BE2C (cell line): ENCODE measurements around the gene ABI3BP.

Source experiments
- DNase-seq: peaks from one replicate; pipeline ENCODE4 v3.0.0-alpha.2; 2020
- H3K27me3 ChIP-seq: fragments of 250-450 bp; sonication (Bioruptor Pico); 2 replicates; pipeline ENCODE4 v1.5.1; 2020; ENCODE audit warnings: mild to moderate bottlenecking
- H3K36me3 ChIP-seq: fragments of 250-450 bp; sonication (Bioruptor Pico); 2 replicates; pipeline ENCODE4 v1.5.1; 2020; ENCODE audit warnings: mild to moderate bottlenecking
- H3K4me1 ChIP-seq: fragments of 250-450 bp; sonication (Bioruptor Pico); 2 replicates; pipeline ENCODE4 v1.5.1; 2020
- H3K4me3 ChIP-seq: 2 replicates; pipeline ENCODE4 v1.5.1; 2011; ENCODE audit warnings: low read depth, low read length
- H3K9me3 ChIP-seq: fragments of 250-450 bp; sonication (Bioruptor Pico); 2 replicates; pipeline ENCODE4 v1.5.1; 2020
- CTCF ChIP-seq: IDR thresholded peaks from 2 replicates; pipeline ENCODE4 v1.5.1; 2012; ENCODE audit warnings: mild to moderate bottlenecking, low read depth, low read length

Gene ABI3BP

GRCh38 chr3:100776746-100777145 lies 216.5 kb downstream of the ABI3BP start:
- Histone ChIP-seq H3K27me3 (no peaks in the 10 kb centered on the region), H3K36me3 (no peaks in the 10 kb centered on the region), H3K4me3 (no peak overlapping the region), H3K4me1 (no peaks in the 10 kb centered on the region), H3K9me3 (no peaks in the 10 kb centered on the region)
- DNase-seq, result no peak
- no peak for TF ChIP-seq CTCF

- TF ChIP-seq CTCF, result no peak
- H3K4me1 ChIP-seq, result no peaks in the 10 kb centered on the region
- no peaks in the 10 kb centered on the region for H3K36me3 ChIP-seq
- H3K9me3 ChIP-seq, result no peaks in the 10 kb centered on the region
- H3K27me3 ChIP-seq, result no peaks in the 10 kb centered on the region
- DNase-seq, result no peak
- no peak overlapping the region for H3K4me3 ChIP-seq
These were observed 217.0 kb downstream of the ABI3BP start for GRCh38 chr3:100776097-100776729.

- H3K9me3 ChIP-seq, result no peaks in the 10 kb centered on the region
- no peaks in the 10 kb centered on the region for H3K27me3 ChIP-seq
- H3K36me3 ChIP-seq, result no peaks in the 10 kb centered on the region
- TF ChIP-seq CTCF, result no peak
- no peaks in the 10 kb centered on the region for H3K4me1 ChIP-seq
- DNase-seq, result no peak
- no peak overlapping the region for H3K4me3 ChIP-seq
These were observed 217.6 kb downstream of the ABI3BP start for GRCh38 chr3:100775669-100776068.

GRCh38 chr3:100775226-100775625 lies 218.0 kb downstream of the ABI3BP start:
- Histone ChIP-seq H3K4me3 (no peak overlapping the region), H3K4me1 (no peaks in the 10 kb centered on the region), H3K9me3 (no peaks in the 10 kb centered on the region), H3K36me3 (no peaks in the 10 kb centered on the region), H3K27me3 (no peaks in the 10 kb centered on the region)
- no peak for DNase-seq
- no peak for TF ChIP-seq CTCF

- Histone ChIP-seq H3K4me1 (no peaks in the 10 kb centered on the region), H3K36me3 (no peaks in the 10 kb centered on the region), H3K27me3 (peaks cover 5% of the 10 kb centered on the region; the same call in 1 of the 2 replicates), H3K4me3 (no peak overlapping the region), H3K9me3 (no peaks in the 10 kb centered on the region)
- no peak for DNase-seq
- TF ChIP-seq CTCF, result no peak
These were observed 223.5 kb downstream of the ABI3BP start for GRCh38 chr3:100769693-100770092.

GRCh38 chr3:100766069-100766468 lies 227.2 kb downstream of the ABI3BP start:
- Histone ChIP-seq H3K4me1 (no peaks in the 10 kb centered on the region), H3K36me3 (no peaks in the 10 kb centered on the region), H3K9me3 (no peaks in the 10 kb centered on the region), H3K27me3 (peaks cover 5% of the 10 kb centered on the region; the same call in 1 of the 2 replicates), H3K4me3 (no peak overlapping the region)
- DNase-seq, result no peak
- no peak for TF ChIP-seq CTCF
